ENCODE data around the gene SCUBE2. TPM values are rescaled to one million over a fixed set of nuclear protein-coding genes. Genes with fewer than 3 reads are reported as not detected.

The SCUBE2 gene
- total and polyA plus RNA-seq, 4 donors: 2.4 to 6.0 (median 3.8) TPM

- intact Hi-C loops (cut with DNase I): no loop called here
- no peaks in the 10 kb centered on the region for H3K36me3 ChIP-seq (ENCODE audit: control insufficient read depth in 1 of 2, insufficient read depth in 2 of 2, low read length in 1 of 2)
- H3K27me3 ChIP-seq (ENCODE audit: control insufficient read depth in 1 of 2, insufficient read depth in 2 of 2, low read length in 1 of 2): no peaks in the 10 kb centered on the region
- H3K4me3 ChIP-seq (ENCODE audit: low read length in 2 of 2): no peak overlapping the region
- peak; percentile 46 for ATAC-seq (ENCODE audit: low FRiP score)
- no peaks in the 10 kb centered on the region for H3K4me1 ChIP-seq (ENCODE audit: control insufficient read depth in 1 of 2, insufficient read depth in 2 of 2, low read length in 2 of 2)
- DNase-seq: peak in 1 of 2 donors; percentile 80
- H3K27ac ChIP-seq (ENCODE audit: low read depth in 1 of 2, low read length in 2 of 2): no peak overlapping the region
- no peaks in the 10 kb centered on the region for H3K9me3 ChIP-seq (ENCODE audit: control insufficient read depth, low read length)
- 15% methylated on average over 67 to 69 of the region's 69 CpGs for WGBS, 2 donors
Measured at GRCh38 chr11:9004183-9004926, 87.0 kb downstream of the SCUBE2 start.

GRCh38 chr11:9003573-9004182 lies 87.7 kb downstream of the SCUBE2 start, which contains the start of gene NRIP3:
Gene NRIP3 (minus strand): TSS chr11:9004001. CDS start chr11:9003935, 66 bp downstream.
- H3K9me3 ChIP-seq (ENCODE audit: control insufficient read depth, low read length): no peaks in the 10 kb centered on the region
- H3K36me3 ChIP-seq (ENCODE audit: control insufficient read depth in 1 of 2, insufficient read depth in 2 of 2, low read length in 1 of 2): no peaks in the 10 kb centered on the region
- WGBS, 2 donors: 1 to 2% methylated on average over 64 to 83 of the region's 83 CpGs
- no peak within 1 kb of the TSS for H3K27ac ChIP-seq (ENCODE audit: low read depth in 1 of 2, low read length in 2 of 2)
- intact Hi-C loops (cut with DNase I): no loop called here
- H3K4me3 ChIP-seq (ENCODE audit: low read length in 2 of 2): peak within 1 kb of the TSS in 1 of 2 donors; percentile 14
- ATAC-seq (ENCODE audit: low FRiP score) (peak; percentile 87), DNase-seq (peak; percentile 85 to 93)
- H3K27me3 ChIP-seq (ENCODE audit: control insufficient read depth in 1 of 2, insufficient read depth in 2 of 2, low read length in 1 of 2): no peaks in the 10 kb centered on the region
- H3K4me1 ChIP-seq (ENCODE audit: control insufficient read depth in 1 of 2, insufficient read depth in 2 of 2, low read length in 2 of 2): no peaks in the 10 kb centered on the region

- WGBS, 2 donors: 16 to 19% methylated on average over 8 of the region's 8 CpGs
Measured at GRCh38 chr11:9002920-9003572, 88.4 kb downstream of the SCUBE2 start.

GRCh38 chr11:9001736-9002135 lies 89.7 kb downstream of the SCUBE2 start:
- no peak overlapping the region for H3K27ac ChIP-seq (ENCODE audit: low read depth in 1 of 2, low read length in 2 of 2)
- no peak for ATAC-seq (ENCODE audit: low FRiP score)
- 81 to 89% methylated on average over 6 of the region's 6 CpGs for WGBS, 2 donors
- intact Hi-C loops (cut with DNase I): no loop called here
- H3K4me1 ChIP-seq (ENCODE audit: control insufficient read depth in 1 of 2, insufficient read depth in 2 of 2, low read length in 2 of 2): no peaks in the 10 kb centered on the region
- no peaks in the 10 kb centered on the region for H3K9me3 ChIP-seq (ENCODE audit: control insufficient read depth, low read length)
- no peaks in the 10 kb centered on the region for H3K36me3 ChIP-seq (ENCODE audit: control insufficient read depth in 1 of 2, insufficient read depth in 2 of 2, low read length in 1 of 2)
- H3K4me3 ChIP-seq (ENCODE audit: low read length in 2 of 2): no peak overlapping the region
- H3K27me3 ChIP-seq (ENCODE audit: control insufficient read depth in 1 of 2, insufficient read depth in 2 of 2, low read length in 1 of 2): no peaks in the 10 kb centered on the region
- DNase-seq: no peak

More at GRCh38 chr11:9002920-9003572, 88.4 kb downstream of the SCUBE2 start:
- Histone ChIP-seq H3K27ac (ENCODE audit: low read depth in 1 of 2, low read length in 2 of 2) (no peak overlapping the region), H3K27me3 (ENCODE audit: control insufficient read depth in 1 of 2, insufficient read depth in 2 of 2, low read length in 1 of 2) (no peaks in the 10 kb centered on the region), H3K4me1 (ENCODE audit: control insufficient read depth in 1 of 2, insufficient read depth in 2 of 2, low read length in 2 of 2) (no peaks in the 10 kb centered on the region), H3K36me3 (ENCODE audit: control insufficient read depth in 1 of 2, insufficient read depth in 2 of 2, low read length in 1 of 2) (no peaks in the 10 kb centered on the region), H3K9me3 (ENCODE audit: control insufficient read depth, low read length) (no peaks in the 10 kb centered on the region), H3K4me3 (ENCODE audit: low read length in 2 of 2) (peak overlapping the region in 1 of 2 donors; percentile 14)
- intact Hi-C loops (cut with DNase I): no loop called here
- ATAC-seq (ENCODE audit: low FRiP score): no peak
- no peak for DNase-seq

- WGBS, 2 donors: 91 to 95% methylated on average over 2 of the region's 2 CpGs
- no peaks in the 10 kb centered on the region for H3K4me1 ChIP-seq (ENCODE audit: control insufficient read depth in 1 of 2, insufficient read depth in 2 of 2, low read length in 2 of 2)
- no peaks in the 10 kb centered on the region for H3K9me3 ChIP-seq (ENCODE audit: control insufficient read depth, low read length)
- no peak overlapping the region for H3K27ac ChIP-seq (ENCODE audit: low read depth in 1 of 2, low read length in 2 of 2)
- H3K27me3 ChIP-seq (ENCODE audit: control insufficient read depth in 1 of 2, insufficient read depth in 2 of 2, low read length in 1 of 2): no peaks in the 10 kb centered on the region
- ATAC-seq (ENCODE audit: low FRiP score): no peak
- intact Hi-C loops (cut with DNase I): no loop called here
- DNase-seq: no peak
- H3K4me3 ChIP-seq (ENCODE audit: low read length in 2 of 2): no peak overlapping the region
- no peaks in the 10 kb centered on the region for H3K36me3 ChIP-seq (ENCODE audit: control insufficient read depth in 1 of 2, insufficient read depth in 2 of 2, low read length in 1 of 2)
Measured at GRCh38 chr11:8998017-8998416, 93.4 kb downstream of the SCUBE2 start.

- DNase-seq (no peak), ATAC-seq (ENCODE audit: low FRiP score) (no peak)
- no peaks in the 10 kb centered on the region for H3K36me3 ChIP-seq (ENCODE audit: control insufficient read depth in 1 of 2, insufficient read depth in 2 of 2, low read length in 1 of 2)
- no peaks in the 10 kb centered on the region for H3K27me3 ChIP-seq (ENCODE audit: control insufficient read depth in 1 of 2, insufficient read depth in 2 of 2, low read length in 1 of 2)
- no peaks in the 10 kb centered on the region for H3K9me3 ChIP-seq (ENCODE audit: control insufficient read depth, low read length)
- no peak overlapping the region for H3K27ac ChIP-seq (ENCODE audit: low read depth in 1 of 2, low read length in 2 of 2)
- 90 to 95% methylated on average over 3 of the region's 3 CpGs for WGBS, 2 donors
- no peak overlapping the region for H3K4me3 ChIP-seq (ENCODE audit: low read length in 2 of 2)
- intact Hi-C loops (cut with DNase I): no loop called here
- no peaks in the 10 kb centered on the region for H3K4me1 ChIP-seq (ENCODE audit: control insufficient read depth in 1 of 2, insufficient read depth in 2 of 2, low read length in 2 of 2)
Measured at GRCh38 chr11:8997451-8997850, 93.9 kb downstream of the SCUBE2 start.

- intact Hi-C loops (cut with DNase I): no loop called here
- Histone ChIP-seq H3K4me3 (ENCODE audit: low read length in 2 of 2) (no peak overlapping the region), H3K27ac (ENCODE audit: low read depth in 1 of 2, low read length in 2 of 2) (no peak overlapping the region), H3K9me3 (ENCODE audit: control insufficient read depth, low read length) (no peaks in the 10 kb centered on the region), H3K27me3 (ENCODE audit: control insufficient read depth in 1 of 2, insufficient read depth in 2 of 2, low read length in 1 of 2) (no peaks in the 10 kb centered on the region), H3K4me1 (ENCODE audit: control insufficient read depth in 1 of 2, insufficient read depth in 2 of 2, low read length in 2 of 2) (peaks cover 2 to 3% of the 10 kb centered on the region in 2 donors), H3K36me3 (ENCODE audit: control insufficient read depth in 1 of 2, insufficient read depth in 2 of 2, low read length in 1 of 2) (no peaks in the 10 kb centered on the region)
- WGBS, 2 donors: 75% methylated on average over 1 of the region's 1 CpG
- DNase-seq: no peak
- ATAC-seq (ENCODE audit: low FRiP score): no peak
Measured at GRCh38 chr11:8989453-8989852, 101.9 kb downstream of the SCUBE2 start.

- Histone ChIP-seq H3K36me3 (ENCODE audit: control insufficient read depth in 1 of 2, insufficient read depth in 2 of 2, low read length in 1 of 2) (no peaks in the 10 kb centered on the region), H3K9me3 (ENCODE audit: control insufficient read depth, low read length) (no peaks in the 10 kb centered on the region), H3K4me1 (ENCODE audit: control insufficient read depth in 1 of 2, insufficient read depth in 2 of 2, low read length in 2 of 2) (peaks cover 2 to 3% of the 10 kb centered on the region in 2 donors), H3K27ac (ENCODE audit: low read depth in 1 of 2, low read length in 2 of 2) (no peak overlapping the region), H3K27me3 (ENCODE audit: control insufficient read depth in 1 of 2, insufficient read depth in 2 of 2, low read length in 1 of 2) (no peaks in the 10 kb centered on the region), H3K4me3 (ENCODE audit: low read length in 2 of 2) (no peak overlapping the region)
- 63 to 79% methylated on average over 3 of the region's 3 CpGs for WGBS, 2 donors
- intact Hi-C loops (cut with DNase I): no loop called here
- ATAC-seq (ENCODE audit: low FRiP score) (no peak), DNase-seq (no peak)
Measured at GRCh38 chr11:8988329-8989234, 102.8 kb downstream of the SCUBE2 start.
